KMS-11 (cell line): ENCODE data around the gene YDJC.

Source experiments
- H2AFZ ChIP-seq: fragments of 200-600 bp; sonication (generic); 2 replicates; pipeline ENCODE4 v1.6.1; 2016; ENCODE audit warnings: antibody characterized with exemption, mixed run types, low read depth
- H3K27ac ChIP-seq: fragments of 200-600 bp; sonication (generic); 2 replicates; pipeline ENCODE4 v1.6.1; 2016; ENCODE audit warnings: mild to moderate bottlenecking, mixed run types
- H3K27me3 ChIP-seq: fragments of 200-600 bp; sonication (generic); 2 replicates; pipeline ENCODE4 v1.6.1; 2017; ENCODE audit warnings: mild to moderate bottlenecking, low read depth, mixed run types, moderate library complexity; ENCODE audit not compliant: insufficient read depth
- H3K36me3 ChIP-seq: fragments of 200-600 bp; sonication (generic); 2 replicates; pipeline ENCODE4 v1.6.1; 2017; ENCODE audit warnings: mild to moderate bottlenecking, mixed run types; ENCODE audit not compliant: insufficient read depth
- H3K4me1 ChIP-seq: fragments of 200-600 bp; sonication (generic); 2 replicates; pipeline ENCODE4 v1.6.1; 2016; ENCODE audit warnings: mild to moderate bottlenecking, low read depth, mixed run types; ENCODE audit not compliant: poor library complexity, severe bottlenecking
- H3K4me2 ChIP-seq: fragments of 200-600 bp; sonication (generic); 2 replicates; pipeline ENCODE4 v1.7.0; 2016; ENCODE audit warnings: mild to moderate bottlenecking, mixed run types
- H3K4me3 ChIP-seq: fragments of 200-600 bp; sonication (generic); IDR thresholded peaks from 2 replicates; pipeline ENCODE4 v1.6.1; 2017; ENCODE audit warnings: low read depth, low read length, mixed read lengths; ENCODE audit not compliant: insufficient read depth
- H3K79me2 ChIP-seq: fragments of 200-600 bp; sonication (generic); 2 replicates; pipeline ENCODE4 v1.6.1; 2016; ENCODE audit warnings: low read depth, mixed run types; ENCODE audit not compliant: insufficient read depth
- H3K9ac ChIP-seq: fragments of 200-600 bp; sonication (generic); 2 replicates; pipeline ENCODE4 v1.6.1; 2016; ENCODE audit warnings: mild to moderate bottlenecking, mixed run types
- H4K20me1 ChIP-seq: fragments of 200-600 bp; sonication (generic); 2 replicates; pipeline ENCODE4 v1.6.1; 2016; ENCODE audit warnings: mild to moderate bottlenecking, mixed run types; ENCODE audit not compliant: insufficient read depth
- TF ChIP-seq, protein P1 (sequence below): fragments of 200-600 bp; sonication (generic); conservative IDR thresholded peaks from 2 replicates; pipeline ENCODE4 v1.6.1; 2017; ENCODE audit warnings: low read depth, mild to moderate bottlenecking, antibody characterized with exemption, low read length, moderate library complexity, mixed read lengths

The YDJC gene

DNA sequence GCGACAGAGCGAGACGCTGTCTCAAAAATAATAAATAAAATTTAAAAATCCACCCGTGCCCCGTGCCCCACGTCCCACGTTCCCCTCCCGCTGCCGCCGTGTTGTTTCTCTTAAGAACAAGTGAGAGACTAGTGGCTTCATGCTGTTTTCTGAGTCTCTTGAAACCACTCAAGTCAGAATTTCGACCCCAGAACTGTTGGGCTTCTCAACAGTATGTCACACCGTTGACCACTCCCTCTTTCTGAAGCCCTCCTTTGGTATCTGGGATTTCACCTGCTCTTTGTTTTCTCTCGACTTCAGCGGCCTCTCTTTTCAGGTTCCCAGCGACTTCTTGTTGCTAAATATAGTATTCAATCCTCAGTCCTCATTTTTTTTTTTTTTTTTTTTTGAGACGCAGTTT is 37.0 kb upstream of the YDJC start:
- peak overlapping the region; percentile 69; the same call in 1 of the 2 replicates for H3K27ac ChIP-seq
- no peaks in the 10 kb centered on the region; the same call in 1 of the 2 replicates for H3K36me3 ChIP-seq
- TF ChIP-seq, protein P1, sequence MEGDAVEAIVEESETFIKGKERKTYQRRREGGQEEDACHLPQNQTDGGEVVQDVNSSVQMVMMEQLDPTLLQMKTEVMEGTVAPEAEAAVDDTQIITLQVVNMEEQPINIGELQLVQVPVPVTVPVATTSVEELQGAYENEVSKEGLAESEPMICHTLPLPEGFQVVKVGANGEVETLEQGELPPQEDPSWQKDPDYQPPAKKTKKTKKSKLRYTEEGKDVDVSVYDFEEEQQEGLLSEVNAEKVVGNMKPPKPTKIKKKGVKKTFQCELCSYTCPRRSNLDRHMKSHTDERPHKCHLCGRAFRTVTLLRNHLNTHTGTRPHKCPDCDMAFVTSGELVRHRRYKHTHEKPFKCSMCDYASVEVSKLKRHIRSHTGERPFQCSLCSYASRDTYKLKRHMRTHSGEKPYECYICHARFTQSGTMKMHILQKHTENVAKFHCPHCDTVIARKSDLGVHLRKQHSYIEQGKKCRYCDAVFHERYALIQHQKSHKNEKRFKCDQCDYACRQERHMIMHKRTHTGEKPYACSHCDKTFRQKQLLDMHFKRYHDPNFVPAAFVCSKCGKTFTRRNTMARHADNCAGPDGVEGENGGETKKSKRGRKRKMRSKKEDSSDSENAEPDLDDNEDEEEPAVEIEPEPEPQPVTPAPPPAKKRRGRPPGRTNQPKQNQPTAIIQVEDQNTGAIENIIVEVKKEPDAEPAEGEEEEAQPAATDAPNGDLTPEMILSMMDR: no peak
- H3K4me3 ChIP-seq: no peak overlapping the region
- no peaks in the 10 kb centered on the region for H3K27me3 ChIP-seq
- H3K4me1 ChIP-seq: peaks cover 4% of the 10 kb centered on the region
- H3K4me2 ChIP-seq: peak overlapping the region; percentile 69; the same call in 1 of the 2 replicates
- peak overlapping the region; percentile 71; the same call in 1 of the 2 replicates for H3K9ac ChIP-seq
- peak overlapping the region; percentile 93; the same call in 1 of the 2 replicates for H2AFZ ChIP-seq
- no peaks in the 10 kb centered on the region for H4K20me1 ChIP-seq
- H3K79me2 ChIP-seq: peaks cover 23% of the 10 kb centered on the region; the same call in 1 of the 2 replicates

DNA sequence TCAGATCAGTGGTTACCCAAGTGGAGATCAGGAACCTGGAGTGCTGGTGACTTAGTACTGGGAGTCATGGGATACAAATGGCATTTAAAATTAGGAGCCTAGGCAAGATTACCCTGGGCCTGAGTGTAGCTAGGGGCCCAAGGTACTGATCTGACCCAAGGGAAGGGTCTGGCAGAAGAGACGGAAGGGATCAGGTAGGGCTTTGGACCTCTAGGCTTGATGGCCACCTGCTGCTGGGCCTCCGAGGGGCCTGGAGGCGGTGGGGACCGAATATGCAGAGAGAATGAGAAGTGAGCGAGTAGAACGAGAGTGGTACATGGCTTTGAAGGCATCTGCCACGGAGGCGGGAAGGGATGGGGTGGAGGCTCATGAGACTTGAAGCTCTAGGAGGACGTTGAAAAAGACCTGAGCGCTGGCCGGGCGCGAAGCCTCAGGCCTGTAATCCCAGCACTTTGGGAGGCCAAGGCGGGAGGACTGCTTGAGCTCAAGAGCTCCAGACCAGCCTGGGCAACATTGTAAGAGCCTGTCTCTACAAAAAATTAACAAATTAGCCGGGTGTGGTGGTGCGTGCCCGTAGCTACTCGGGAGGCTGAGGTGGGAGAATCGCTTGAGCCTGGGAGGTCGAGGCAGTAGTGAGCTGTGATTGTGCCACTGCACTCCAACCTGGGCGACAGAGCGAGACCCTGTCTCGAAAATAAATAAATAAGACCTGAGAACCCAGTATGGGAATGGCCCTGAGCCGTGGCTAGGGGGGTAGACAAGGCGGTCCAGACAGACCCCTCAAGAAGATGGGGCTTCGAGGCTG is 35.4 kb upstream of the YDJC start:
- no peaks in the 10 kb centered on the region for H4K20me1 ChIP-seq
- no peaks in the 10 kb centered on the region for H3K27me3 ChIP-seq
- H2AFZ ChIP-seq: peak overlapping the region; percentile 93
- peaks cover 4% of the 10 kb centered on the region for H3K4me1 ChIP-seq
- peak overlapping the region; percentile 69 for H3K27ac ChIP-seq
- H3K4me3 ChIP-seq: no peak overlapping the region
- no peaks in the 10 kb centered on the region; the same call in 1 of the 2 replicates for H3K36me3 ChIP-seq
- H3K79me2 ChIP-seq: peaks cover 23% of the 10 kb centered on the region; the same call in 1 of the 2 replicates
- H3K4me2 ChIP-seq: peak overlapping the region; percentile 69
- TF ChIP-seq, protein P1: no peak
- peak overlapping the region; percentile 71; the same call in 1 of the 2 replicates for H3K9ac ChIP-seq

DNA sequence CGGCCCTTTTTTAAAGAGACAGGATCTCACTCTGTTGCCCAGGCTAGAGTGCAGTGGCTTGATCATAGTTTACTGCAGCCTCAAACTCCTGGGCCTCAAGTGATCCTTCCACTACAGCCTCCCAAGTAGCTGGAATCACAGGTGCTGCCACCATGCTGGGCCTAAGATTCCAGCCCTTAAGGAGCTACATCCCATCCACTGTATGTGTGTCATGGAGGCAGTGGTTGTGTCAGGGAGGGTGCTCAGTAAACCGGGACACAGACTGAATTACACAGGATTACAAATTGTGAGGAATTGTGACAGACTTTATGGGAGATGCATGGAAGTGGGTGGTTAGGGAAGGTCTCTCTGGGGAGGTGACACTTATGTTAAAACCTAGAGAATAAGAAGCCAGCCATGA is 33.9 kb upstream of the YDJC start:
- H4K20me1 ChIP-seq: no peaks in the 10 kb centered on the region
- TF ChIP-seq, protein P1: no peak
- H3K27me3 ChIP-seq: no peaks in the 10 kb centered on the region
- no peaks in the 10 kb centered on the region for H3K36me3 ChIP-seq
- H2AFZ ChIP-seq: no peak overlapping the region
- peaks cover 4% of the 10 kb centered on the region for H3K4me1 ChIP-seq
- no peak overlapping the region for H3K4me3 ChIP-seq
- H3K27ac ChIP-seq: no peak overlapping the region
- no peak overlapping the region for H3K4me2 ChIP-seq
- H3K79me2 ChIP-seq: peaks cover 20% of the 10 kb centered on the region; the same call in 1 of the 2 replicates
- H3K9ac ChIP-seq: no peak overlapping the region

DNA sequence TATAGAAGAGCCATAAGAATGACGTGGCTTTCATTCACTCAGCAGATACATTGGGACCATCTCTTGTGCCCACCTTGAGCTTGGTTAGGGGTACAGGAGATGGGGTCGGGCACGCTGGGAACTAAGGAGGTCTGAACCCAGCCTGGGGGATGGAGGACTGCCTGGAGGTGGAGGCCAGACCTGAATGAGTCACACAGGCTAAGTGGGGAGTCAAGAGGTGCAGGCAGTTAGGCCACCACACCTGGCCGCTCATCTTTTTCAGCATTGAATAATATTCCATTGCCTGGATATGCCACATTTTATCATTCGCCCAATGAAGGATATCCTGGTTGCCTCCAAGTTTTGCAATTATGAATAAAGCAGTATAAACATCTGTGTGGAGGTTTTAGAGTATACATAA is 32.2 kb upstream of the YDJC start:
- no peak overlapping the region for H3K27ac ChIP-seq
- H2AFZ ChIP-seq: no peak overlapping the region
- no peak overlapping the region for H3K4me2 ChIP-seq
- H3K36me3 ChIP-seq: no peaks in the 10 kb centered on the region
- TF ChIP-seq, protein P1: no peak
- no peak overlapping the region for H3K9ac ChIP-seq
- no peak overlapping the region for H3K4me3 ChIP-seq
- peaks cover 9% of the 10 kb centered on the region; the same call in 1 of the 2 replicates for H3K79me2 ChIP-seq
- H4K20me1 ChIP-seq: no peaks in the 10 kb centered on the region
- H3K4me1 ChIP-seq: peaks cover 10% of the 10 kb centered on the region
- H3K27me3 ChIP-seq: no peaks in the 10 kb centered on the region
